OCI-LY7 (cell line): ENCODE results near the gene KIAA1549. TPM values are rescaled to one million over a fixed set of nuclear protein-coding genes. Genes with fewer than 3 reads are reported as not detected.

Source experiments
- BruUV-seq: library from RNA; stranded (reverse); fragments of 400-500 nt; replicated peaks from 2 replicates; lab custom pipeline; 2021; lab: Mats Ljungman, UMichigan
- CTCF ChIA-PET: fragments of 300-600 bp; sonication (Branson Sonifier 250); formaldehyde crosslinking; loops from one replicate; lab custom pipeline; 2022; ENCODE audit warnings: antibody characterized with exemption; ENCODE audit not compliant: unreplicated experiment; lab: Charles Lee
- POLR2A ChIA-PET: fragments of 300-600 bp; sonication (Branson Sonifier 250); formaldehyde crosslinking; loops from one replicate; lab custom pipeline; 2022; ENCODE audit warnings: antibody characterized with exemption; lab: Charles Lee
- DNase-seq: peaks from one replicate; pipeline ENCODE4 v3.0.0-alpha.2; 2015; ENCODE audit warnings: low spot score
- H2AFZ ChIP-seq: fragments of 200-600 bp; sonication (generic), shearing (Covaris generic); 2 replicates; pipeline ENCODE4 v1.6.1; 2014; ENCODE audit warnings: mild to moderate bottlenecking, antibody characterized with exemption, low read length, moderate library complexity
- H3K27ac ChIP-seq: fragments of 200-600 bp; sonication (generic); 2 replicates; pipeline ENCODE4 v1.5.1; 2014; ENCODE audit warnings: mixed run types, low read depth, mild to moderate bottlenecking, moderate library complexity, low read length, inconsistent platforms; ENCODE audit not compliant: poor library complexity, severe bottlenecking
- H3K36me3 ChIP-seq: fragments of 200-600 bp; sonication (generic); 2 replicates; pipeline ENCODE4 v1.6.1; 2014; ENCODE audit warnings: mild to moderate bottlenecking, antibody characterized with exemption, low read length, moderate library complexity, mixed read lengths; ENCODE audit not compliant: insufficient read depth
- H3K4me1 ChIP-seq: fragments of 200-600 bp; sonication (generic); 2 replicates; pipeline ENCODE4 v1.5.1; 2014; ENCODE audit warnings: mild to moderate bottlenecking, low read length; ENCODE audit not compliant: insufficient read depth, poor library complexity, severe bottlenecking
- H3K4me2 ChIP-seq: fragments of 200-600 bp; sonication (generic); 2 replicates; pipeline ENCODE4 v1.6.1; 2014; ENCODE audit warnings: mild to moderate bottlenecking, low read length
- H3K4me3 ChIP-seq: fragments of 200-600 bp; sonication (generic); 2 replicates; pipeline ENCODE4 v1.5.1; 2014; ENCODE audit warnings: mild to moderate bottlenecking, low read depth, low read length; ENCODE audit not compliant: poor library complexity, severe bottlenecking
- H3K79me2 ChIP-seq: fragments of 200-600 bp; sonication (generic); 2 replicates; pipeline ENCODE4 v1.6.1; 2016; ENCODE audit warnings: low read depth, mild to moderate bottlenecking, low read length, moderate library complexity, mixed read lengths; ENCODE audit not compliant: insufficient read depth
- H3K9me2 ChIP-seq: fragments of 200-600 bp; sonication (generic); 2 replicates; pipeline ENCODE4 v1.6.1; 2016; ENCODE audit warnings: mild to moderate bottlenecking, low read length, mixed read lengths; ENCODE audit not compliant: insufficient read depth
- H3K9me3 ChIP-seq: fragments of 200-600 bp; sonication (generic); 2 replicates; pipeline ENCODE4 v1.6.1; 2014; ENCODE audit warnings: mild to moderate bottlenecking, mixed run types, low read length, mixed read lengths
- H4K20me1 ChIP-seq: fragments of 200-600 bp; sonication (generic); 2 replicates; pipeline ENCODE4 v1.6.1; 2014; ENCODE audit warnings: mild to moderate bottlenecking, antibody characterized with exemption, low read length, moderate library complexity, mixed read lengths; ENCODE audit not compliant: insufficient read depth
- EZH2phosphoT487 ChIP-seq: fragments of 200-600 bp; sonication (generic); IDR thresholded peaks from 2 replicates; pipeline ENCODE4 v1.6.1; 2018; ENCODE audit warnings: low read depth, borderline replicate concordance, mild to moderate bottlenecking, mixed run types, antibody characterized with exemption, low read length, moderate library complexity, mixed read lengths
- intact Hi-C: fragments of 100-400 bp; cut with micrococcal nuclease; formaldehyde crosslinking; loops from one replicate; pipeline ENCODE4 v1.10.0; 2022; ENCODE audit not compliant: unreplicated experiment
- total RNA-seq, 2 experiments: library from RNA; depleted of rRNA in 1 of 2; stranded (reverse); fragments of >200 nt in 1 of 2; shearing (Covaris generic) in 1 of 2; gene quantifications; 2 replicates each; pipeline ENCODE4 v1.2.3, GENCODE V29; 2014 to 2022
- TF ChIP-seq, protein P1 (sequence below): fragments of 200-600 bp; sonication (generic); conservative IDR thresholded peaks from 2 replicates; pipeline ENCODE4 v1.5.1; 2014; ENCODE audit warnings: mild to moderate bottlenecking, antibody characterized with exemption, low read length, moderate library complexity, mixed read lengths

The KIAA1549 gene
- total RNA-seq, 2 experiments from 2014 or later, result 0.03 to 3.0 TPM

DNA sequence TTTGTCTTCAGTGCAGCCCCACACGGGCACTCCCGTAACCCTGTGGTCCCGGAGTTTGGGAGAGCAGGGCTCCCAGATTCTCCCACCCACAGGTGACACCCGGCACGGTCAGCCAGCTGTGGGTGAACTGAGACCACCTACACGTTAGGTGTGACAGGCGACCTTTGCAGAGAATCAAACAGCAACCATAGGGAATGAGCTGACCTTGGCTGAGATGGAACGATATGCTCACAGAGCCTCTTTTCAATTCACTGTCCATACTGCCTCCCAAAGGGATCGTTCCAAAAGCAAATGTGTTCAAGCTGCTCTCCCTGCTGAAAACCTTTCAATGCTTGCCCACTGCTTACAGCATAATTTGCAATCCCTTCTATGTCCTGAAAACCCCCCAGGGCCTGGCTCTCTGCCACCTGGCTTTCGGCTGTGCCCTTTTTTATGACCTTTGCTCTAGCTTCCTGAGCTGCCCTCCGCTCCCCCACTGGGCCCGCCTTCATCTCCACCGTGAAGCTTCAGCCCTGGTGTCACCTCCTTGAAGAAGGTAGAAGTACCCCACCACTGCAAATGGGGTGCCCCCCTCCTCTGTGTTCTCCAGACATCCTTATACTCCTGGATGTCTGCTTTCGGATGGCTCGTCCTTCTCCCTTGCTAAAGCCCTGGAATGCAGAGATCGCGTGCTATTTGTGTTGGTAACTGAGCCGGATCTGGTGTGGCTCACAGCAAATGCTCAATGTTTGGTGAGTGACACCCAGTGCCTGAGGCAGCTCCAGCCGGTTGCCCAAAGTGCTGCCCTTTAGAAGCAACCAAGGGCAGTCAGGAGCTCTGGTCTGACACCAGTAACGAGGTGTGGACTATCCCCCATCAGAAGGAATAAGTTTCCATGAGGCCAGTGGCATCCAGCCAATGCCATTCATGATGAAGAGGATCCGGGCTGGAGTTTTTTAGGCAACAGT lies 90.4 kb downstream of the KIAA1549 start:
- ChIA-PET POLR2A (interaction anchor here (0.7 kb wide), 1 partner anchor 218 kb away, joined by 3 read pairs; no protein-coding TSS in a partner anchor), CTCF (no interaction called here)
- Histone ChIP-seq H3K9me2 (no peaks in the 10 kb centered on the region), H4K20me1 (no peaks in the 10 kb centered on the region), H3K27ac (no peak overlapping the region), H3K36me3 (no peaks in the 10 kb centered on the region), H3K4me1 (no peaks in the 10 kb centered on the region), H3K9me3 (no peaks in the 10 kb centered on the region), H2AFZ (no peak overlapping the region), H3K4me2 (no peak overlapping the region), H3K79me2 (no peaks in the 10 kb centered on the region), H3K4me3 (no peak overlapping the region)
- intact Hi-C loops, result no loop called here
- DNase-seq, result no peak
- BruUV-seq, result no TSS peak
- TF ChIP-seq EZH2phosphoT487, result no peak
- TF ChIP-seq, protein P1, sequence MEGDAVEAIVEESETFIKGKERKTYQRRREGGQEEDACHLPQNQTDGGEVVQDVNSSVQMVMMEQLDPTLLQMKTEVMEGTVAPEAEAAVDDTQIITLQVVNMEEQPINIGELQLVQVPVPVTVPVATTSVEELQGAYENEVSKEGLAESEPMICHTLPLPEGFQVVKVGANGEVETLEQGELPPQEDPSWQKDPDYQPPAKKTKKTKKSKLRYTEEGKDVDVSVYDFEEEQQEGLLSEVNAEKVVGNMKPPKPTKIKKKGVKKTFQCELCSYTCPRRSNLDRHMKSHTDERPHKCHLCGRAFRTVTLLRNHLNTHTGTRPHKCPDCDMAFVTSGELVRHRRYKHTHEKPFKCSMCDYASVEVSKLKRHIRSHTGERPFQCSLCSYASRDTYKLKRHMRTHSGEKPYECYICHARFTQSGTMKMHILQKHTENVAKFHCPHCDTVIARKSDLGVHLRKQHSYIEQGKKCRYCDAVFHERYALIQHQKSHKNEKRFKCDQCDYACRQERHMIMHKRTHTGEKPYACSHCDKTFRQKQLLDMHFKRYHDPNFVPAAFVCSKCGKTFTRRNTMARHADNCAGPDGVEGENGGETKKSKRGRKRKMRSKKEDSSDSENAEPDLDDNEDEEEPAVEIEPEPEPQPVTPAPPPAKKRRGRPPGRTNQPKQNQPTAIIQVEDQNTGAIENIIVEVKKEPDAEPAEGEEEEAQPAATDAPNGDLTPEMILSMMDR, result no peak

GRCh38 chr7:138889582-138890498 lies 91.3 kb downstream of the KIAA1549 start:
- intact Hi-C loops, result no loop called here
- Histone ChIP-seq H2AFZ (no peak overlapping the region), H3K9me2 (no peaks in the 10 kb centered on the region), H3K27ac (no peak overlapping the region), H3K79me2 (no peaks in the 10 kb centered on the region), H3K4me1 (no peaks in the 10 kb centered on the region), H3K4me2 (no peak overlapping the region), H3K36me3 (no peaks in the 10 kb centered on the region), H3K9me3 (no peaks in the 10 kb centered on the region), H3K4me3 (no peak overlapping the region), H4K20me1 (no peaks in the 10 kb centered on the region)
- ChIA-PET CTCF (no interaction called here), POLR2A (no interaction called here)
- TF ChIP-seq, protein P1, result no peak
- no peak for TF ChIP-seq EZH2phosphoT487
- no peak for DNase-seq
- BruUV-seq, result no TSS peak
